Stimulated activated CD4-positive, alpha-beta T cell treated with anti-CD3 and anti-CD28 coated beads, Interleukin-2, amount 100 ng/mL, for 24 hours (primary cell): ENCODE data around the gene PLGRKT.
"Not testable (repeated sequence)": the region's sequence is repeated elsewhere in the genome, so short reads cannot be mapped to it uniquely, and the experiment has no call there.

Experiments used
- DNase-seq, 2 donors: peaks; one replicate each; pipeline ENCODE4 v3.0.0-alpha.2; 2020

The PLGRKT gene

GRCh38 chr9:5450359-5451091 is 12.8 kb upstream of the PLGRKT start, which contains the start of gene CD274:
TSS of gene CD274 (plus strand) at chr9:5450542. CDS start at chr9:5456114, 5,572 bp downstream.
- DNase-seq = peak; percentile 82 to 89

DNA sequence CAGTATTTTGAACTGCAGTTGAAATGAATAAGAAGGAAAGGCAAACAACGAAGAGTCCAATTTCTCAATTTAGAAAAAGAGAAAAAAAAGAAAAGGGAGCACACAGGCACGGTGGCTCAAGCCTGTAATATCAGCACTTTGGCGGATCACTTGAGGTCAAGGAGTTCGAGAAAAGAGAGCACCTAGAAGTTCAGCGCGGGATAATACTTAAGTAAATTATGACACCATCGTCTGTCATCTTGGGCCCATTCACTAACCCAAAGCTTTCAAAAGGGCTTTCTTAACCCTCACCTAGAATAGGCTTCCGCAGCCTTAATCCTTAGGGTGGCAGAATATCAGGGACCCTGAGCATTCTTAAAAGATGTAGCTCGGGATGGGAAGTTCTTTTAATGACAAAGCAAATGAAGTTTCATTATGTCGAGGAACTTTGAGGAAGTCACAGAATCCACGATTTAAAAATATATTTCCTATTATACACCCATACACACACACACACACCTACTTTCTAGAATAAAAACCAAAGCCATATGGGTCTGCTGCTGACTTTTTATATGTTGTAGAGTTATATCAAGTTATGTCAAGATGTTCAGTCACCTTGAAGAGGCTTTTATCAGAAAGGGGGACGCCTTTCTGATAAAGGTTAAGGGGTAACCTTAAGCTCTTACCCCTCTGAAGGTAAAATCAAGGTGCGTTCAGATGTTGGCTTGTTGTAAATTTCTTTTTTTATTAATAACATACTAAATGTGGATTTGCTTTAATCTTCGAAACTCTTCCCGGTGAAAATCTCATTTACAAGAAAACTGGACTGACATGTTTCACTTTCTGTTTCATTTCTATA is 12.0 kb upstream of the PLGRKT start:
- no peak for DNase-seq

- DNase-seq = no peak
Observed at GRCh38 chr9:5448461-5449435, 11.0 kb upstream of the PLGRKT start.

- DNase-seq = no peak
Observed at GRCh38 chr9:5448016-5448415, 10.3 kb upstream of the PLGRKT start.

DNA sequence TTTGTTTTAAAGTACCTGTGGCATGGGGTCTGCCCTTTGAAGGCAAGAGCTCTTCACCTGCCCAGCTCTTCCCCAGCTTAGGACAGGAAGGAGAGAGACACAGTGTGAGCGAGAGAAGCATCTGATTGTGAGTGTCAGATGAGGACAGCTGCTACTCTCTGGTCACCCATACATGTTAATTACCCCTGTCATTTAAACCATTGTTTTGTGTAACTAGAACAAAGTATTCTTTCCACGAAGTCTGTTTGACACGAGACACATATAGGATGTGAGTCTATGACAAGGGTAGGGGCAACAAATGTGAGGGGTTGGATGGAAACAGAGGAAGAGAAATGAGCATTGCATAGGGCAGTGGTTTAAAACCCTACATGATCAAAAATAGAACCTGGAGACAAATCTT is 9.6 kb upstream of the PLGRKT start:
- DNase-seq = no peak

GRCh38 chr9:5446451-5447236 is 8.9 kb upstream of the PLGRKT start:
- DNase-seq = no peak

- DNase-seq = no peak
Observed at GRCh38 chr9:5445886-5446285, 8.2 kb upstream of the PLGRKT start.

GRCh38 chr9:5445096-5445495 is 7.4 kb upstream of the PLGRKT start:
- DNase-seq = not testable (repeated sequence)

- DNase-seq = no peak
Observed at GRCh38 chr9:5443850-5444249, 6.1 kb upstream of the PLGRKT start.

GRCh38 chr9:5442400-5443011 is 4.8 kb upstream of the PLGRKT start:
- DNase-seq = no peak

GRCh38 chr9:5441043-5441442 is 3.3 kb upstream of the PLGRKT start:
- DNase-seq = no peak

- no peak for DNase-seq
Observed at GRCh38 chr9:5440426-5440825, 2.7 kb upstream of the PLGRKT start.

- peak; percentile 65 to 66 for DNase-seq
Observed at GRCh38 chr9:5438301-5439162, 807 bp upstream of the PLGRKT start.

GRCh38 chr9:5436441-5436840 is 1.3 kb downstream of the PLGRKT start:
- DNase-seq = no peak

- DNase-seq = no peak
Observed at GRCh38 chr9:5435912-5436311, 1.8 kb downstream of the PLGRKT start.

- DNase-seq = not testable (repeated sequence)
Observed at GRCh38 chr9:5433841-5434810, 3.6 kb downstream of the PLGRKT start.

DNA sequence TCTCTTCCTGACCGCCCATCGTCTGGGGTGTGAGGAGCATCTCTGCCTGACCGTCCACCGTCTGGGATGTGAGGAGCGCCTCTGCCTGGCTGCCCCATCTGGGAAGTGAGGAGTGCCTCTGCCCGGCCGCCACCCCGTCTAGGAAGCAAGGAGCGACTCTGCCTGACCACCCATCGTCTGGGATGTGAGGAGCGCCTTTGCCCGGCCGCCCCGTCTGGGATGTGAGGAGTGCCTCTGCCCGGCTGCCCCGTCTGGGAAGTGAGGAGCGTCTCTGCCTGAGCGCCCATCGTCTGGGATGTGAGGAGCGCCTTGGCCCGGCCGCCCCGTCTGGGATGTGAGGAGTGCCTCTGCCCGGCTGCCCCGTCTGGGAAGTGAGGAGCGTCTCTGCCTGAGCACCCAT is 4.4 kb downstream of the PLGRKT start:
- DNase-seq = not testable (repeated sequence)

DNA sequence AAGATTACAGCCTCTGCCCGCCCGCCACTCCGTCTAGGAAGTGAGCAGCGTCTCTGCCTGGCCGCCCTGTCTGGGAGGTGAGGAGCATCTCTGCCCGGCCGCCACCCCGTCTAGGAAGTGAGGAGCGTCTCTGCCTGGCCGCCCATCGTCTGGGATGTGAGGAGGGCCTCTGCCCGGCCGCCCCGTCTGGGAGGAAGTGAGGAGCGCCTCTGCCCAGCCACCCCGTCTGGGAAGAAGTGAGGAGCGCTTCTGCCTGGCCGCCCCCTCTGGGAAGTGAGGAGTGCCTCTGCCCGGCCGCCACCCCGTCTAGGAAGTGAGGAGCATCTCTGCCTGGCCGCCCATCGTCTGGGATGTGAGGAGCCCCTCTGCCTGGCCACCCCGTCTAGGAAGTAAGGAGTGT is 4.8 kb downstream of the PLGRKT start:
- not testable (repeated sequence) for DNase-seq

DNA sequence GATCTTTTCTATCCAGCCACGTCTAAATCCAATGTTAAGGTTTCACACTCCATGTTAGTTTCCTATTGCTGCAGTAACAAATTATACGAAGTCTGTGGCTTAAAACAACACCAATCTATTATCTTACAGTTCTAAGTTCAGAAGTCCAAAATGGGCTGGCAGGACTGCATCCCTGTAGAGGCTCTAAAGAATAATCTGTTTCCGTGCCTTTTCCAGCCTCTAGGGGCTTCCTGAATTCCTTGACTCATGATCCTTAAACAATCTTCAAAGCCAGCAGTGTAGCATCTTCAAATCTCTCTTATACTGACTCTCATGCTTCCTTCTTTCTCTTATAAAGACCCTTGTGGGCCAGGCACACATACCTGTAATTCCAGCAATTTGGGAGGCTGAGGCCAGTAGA is 6.8 kb downstream of the PLGRKT start:
- no peak for DNase-seq
